GM06990 (cell line): ENCODE data around the gene ZW10.
"Not testable (repeated sequence)": the region's sequence is repeated elsewhere in the genome, so short reads cannot be mapped to it uniquely, and the experiment has no call there.

ENCODE experiments used
- DNase-seq: peaks from one replicate; pipeline ENCODE4 v3.0.0-alpha.2; 2011; ENCODE audit not compliant: insufficient read length; ENCODE audit errors: extremely low read depth
- H3K27me3 ChIP-seq: replicated peaks from 2 replicates; pipeline ENCODE4 v1.6.0; 2011; ENCODE audit warnings: low read length; ENCODE audit not compliant: control insufficient read depth, insufficient read depth
- H3K36me3 ChIP-seq: 2 replicates; pipeline ENCODE4 v1.5.1; 2011; ENCODE audit warnings: low read length; ENCODE audit not compliant: control insufficient read depth, insufficient read depth
- H3K4me3 ChIP-seq: replicated peaks from 2 replicates; pipeline ENCODE4 v1.5.1; 2011; ENCODE audit warnings: low read depth, mild to moderate bottlenecking, control low read depth, low read length
- CTCF ChIP-seq: IDR thresholded peaks from 2 replicates; pipeline ENCODE4 v1.5.1; 2011; ENCODE audit warnings: low read length, control low read depth, mild to moderate bottlenecking, inconsistent platforms; ENCODE audit not compliant: insufficient read depth, poor library complexity, severe bottlenecking

The ZW10 gene

GRCh38 chr11:113705871-113706655 is 67.4 kb downstream of the ZW10 start, which contains the start of gene TMPRSS5:
Gene TMPRSS5, minus strand, starts transcription at chr11:113706308. Its CDS starts 84 bp downstream, at chr11:113706224.
- DNase-seq: no peak
- Histone ChIP-seq H3K27me3 (no peaks in the 10 kb centered on the region), H3K36me3 (no peaks in the 10 kb centered on the region), H3K4me3 (no peak within 1 kb of the TSS)
- no peak for TF ChIP-seq CTCF

- DNase-seq, H3K4me3 ChIP-seq, H3K36me3 ChIP-seq, H3K27me3 ChIP-seq: not testable (repeated sequence)
Observed at GRCh38 chr11:113703551-113703950, 69.9 kb downstream of the ZW10 start.

- 0 out of 2 replicates have a peak, but pooled peaks cover 1% of the 10 kb centered on the region for H3K27me3 ChIP-seq
- H3K36me3 ChIP-seq: no peaks in the 10 kb centered on the region
- no peak overlapping the region for H3K4me3 ChIP-seq
- no peak for DNase-seq
- TF ChIP-seq CTCF: no peak
Observed at GRCh38 chr11:113701491-113701890, 72.0 kb downstream of the ZW10 start.

GRCh38 chr11:113698515-113698914 is 75.0 kb downstream of the ZW10 start:
- DNase-seq: no peak
- no peak for TF ChIP-seq CTCF
- H3K4me3 ChIP-seq: no peak overlapping the region
- no peaks in the 10 kb centered on the region for H3K36me3 ChIP-seq
- 0 out of 2 replicates have a peak, but pooled peaks cover 1% of the 10 kb centered on the region for H3K27me3 ChIP-seq

- no peak for TF ChIP-seq CTCF
- H3K36me3 ChIP-seq: no peaks in the 10 kb centered on the region
- H3K27me3 ChIP-seq: 0 out of 2 replicates have a peak, but pooled peaks cover 1% of the 10 kb centered on the region
- no peak for DNase-seq
- H3K4me3 ChIP-seq: no peak overlapping the region
Observed at GRCh38 chr11:113697756-113698407, 75.6 kb downstream of the ZW10 start.

- no peak for TF ChIP-seq CTCF
- Histone ChIP-seq H3K4me3 (no peak overlapping the region), H3K36me3 (no peaks in the 10 kb centered on the region), H3K27me3 (0 out of 2 replicates have a peak, but pooled peaks cover 1% of the 10 kb centered on the region)
- no peak for DNase-seq
Observed at GRCh38 chr11:113697111-113697510, 76.4 kb downstream of the ZW10 start.
